HG03066 (cell line): ENCODE results near the gene HEATR9.

Experiments
- ATAC-seq: cut with Tn5 transposase; IDR thresholded peaks from one replicate; pipeline ENCODE4 v1.9.1; 2021; ENCODE audit warnings: low read depth; ENCODE audit not compliant: unreplicated experiment

The HEATR9 gene

GRCh38 chr17:35812456-35812855 is 56.2 kb downstream of the HEATR9 start:
- no peak for ATAC-seq

GRCh38 chr17:35811759-35812158 is 56.9 kb downstream of the HEATR9 start:
- no peak for ATAC-seq

GRCh38 chr17:35809855-35810461 is 58.7 kb downstream of the HEATR9 start:
- no peak for ATAC-seq

- ATAC-seq: peak; percentile 94
Measured at GRCh38 chr17:35808962-35809854, 59.5 kb downstream of the HEATR9 start, which contains the start of gene TAF15. Gene TAF15 (plus strand): TSS chr17:35809484. CDS start chr17:35809570, 86 bp downstream.

GRCh38 chr17:35808240-35808961 is 60.3 kb downstream of the HEATR9 start:
- no peak for ATAC-seq

- no peak for ATAC-seq
Measured at GRCh38 chr17:35807371-35808144, 61.1 kb downstream of the HEATR9 start.
